ENCODE results near the gene LRRFIP2.

DNA sequence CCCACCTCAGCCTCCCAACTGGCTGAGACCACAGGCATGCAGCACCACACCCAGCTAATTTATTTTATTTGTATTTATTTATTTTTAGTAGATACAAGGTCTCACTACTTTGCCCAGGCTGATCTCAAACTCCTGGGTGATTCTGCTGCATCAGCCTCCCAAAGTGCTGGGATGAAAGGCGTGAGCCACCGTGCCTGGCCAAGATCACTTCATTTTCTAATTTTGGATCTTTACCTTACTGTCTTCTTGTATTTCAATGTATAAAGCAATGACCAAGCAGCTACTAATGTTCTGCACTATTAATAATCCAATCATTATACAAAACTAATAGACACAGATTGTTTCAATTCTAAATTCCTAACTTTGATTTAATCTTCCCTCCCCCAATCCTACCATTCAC lies 56.2 kb downstream of the LRRFIP2 start:
- TF ChIP-seq POLR2A (IDR thresholded peaks at IDR 0.05) (no peak), POLR2AphosphoS5 (IDR thresholded peaks at IDR 0.05) (no peak)
- TF ChIP-seq, protein P1, sequence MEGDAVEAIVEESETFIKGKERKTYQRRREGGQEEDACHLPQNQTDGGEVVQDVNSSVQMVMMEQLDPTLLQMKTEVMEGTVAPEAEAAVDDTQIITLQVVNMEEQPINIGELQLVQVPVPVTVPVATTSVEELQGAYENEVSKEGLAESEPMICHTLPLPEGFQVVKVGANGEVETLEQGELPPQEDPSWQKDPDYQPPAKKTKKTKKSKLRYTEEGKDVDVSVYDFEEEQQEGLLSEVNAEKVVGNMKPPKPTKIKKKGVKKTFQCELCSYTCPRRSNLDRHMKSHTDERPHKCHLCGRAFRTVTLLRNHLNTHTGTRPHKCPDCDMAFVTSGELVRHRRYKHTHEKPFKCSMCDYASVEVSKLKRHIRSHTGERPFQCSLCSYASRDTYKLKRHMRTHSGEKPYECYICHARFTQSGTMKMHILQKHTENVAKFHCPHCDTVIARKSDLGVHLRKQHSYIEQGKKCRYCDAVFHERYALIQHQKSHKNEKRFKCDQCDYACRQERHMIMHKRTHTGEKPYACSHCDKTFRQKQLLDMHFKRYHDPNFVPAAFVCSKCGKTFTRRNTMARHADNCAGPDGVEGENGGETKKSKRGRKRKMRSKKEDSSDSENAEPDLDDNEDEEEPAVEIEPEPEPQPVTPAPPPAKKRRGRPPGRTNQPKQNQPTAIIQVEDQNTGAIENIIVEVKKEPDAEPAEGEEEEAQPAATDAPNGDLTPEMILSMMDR (IDR thresholded peaks at IDR 0.05): no peak
